K562 (cell line): ENCODE data around the gene METRNL. TPM values are rescaled to one million over a fixed set of nuclear protein-coding genes. Genes with fewer than 3 reads are reported as not detected.

Experiments used
- AFF4 ChIP-seq: sonication (generic); formaldehyde crosslinking; IDR thresholded peaks from 2 replicates; pipeline ENCODE4 v1.8.0; 2023; ENCODE audit warnings: mild to moderate bottlenecking, missing genetic modification reagents
- BRF1 ChIP-seq: IDR thresholded peaks from 3 replicates; pipeline ENCODE4 v1.6.1; 2011; ENCODE audit warnings: borderline replicate concordance, mild to moderate bottlenecking; ENCODE audit not compliant: insufficient read length; ENCODE audit errors: extremely low read depth
- CEBPZ ChIP-seq: fragments of 150-350 bp; IDR thresholded peaks from 2 replicates; pipeline ENCODE4 v1.6.1; 2014; ENCODE audit warnings: low read depth, mild to moderate bottlenecking, low read length, borderline replicate concordance
- GATAD2A ChIP-seq: fragments of 450-650 bp; IDR thresholded peaks from 2 replicates; pipeline ENCODE4 v1.6.1; 2017
- ZNF347 ChIP-seq: fragments of 450-650 bp; formaldehyde crosslinking; IDR thresholded peaks from 2 replicates; pipeline ENCODE4 v1.4.0; 2020; ENCODE audit warnings: low read depth, mild to moderate bottlenecking, moderate library complexity
- polyA plus RNA-seq, 8 experiments: library from polyadenylated mRNA; depleted of rRNA in 4 of 8; stranded (reverse) in 5 of 8; unstranded in 3 of 8; fragments of >200 nt; fragmentation: Nextera tagmentation in 2 of 8; fragmentation: Illumina TruSeq in 1 of 8; extraction: Ambion mirVana in 2 of 8; extraction: Trizol in 1 of 8; gene quantifications; 2 replicates each; pipeline versions ENCODE4 v1.2.1 to v1.2.3, GENCODE V29; 2011 to 2014; ENCODE audit warnings: inconsistent platforms in 1 of 8, missing spikeins in 1 of 8
- total RNA-seq, 7 experiments: library from RNA; depleted of rRNA in 6 of 7; stranded (reverse); fragments of >200 nt in 6 of 7; fragmentation: Illumina TruSeq in 2 of 7; extraction: Trizol in 2 of 7; gene quantifications; 2 replicates each; pipeline versions ENCODE4 v1.2.1 to v1.2.3, GENCODE V29; 2011 to 2021; ENCODE audit warnings: low replicate concordance in 1 of 7

The METRNL gene
- total and polyA plus RNA-seq, 9 of the 15 experiments (the other 6 are each of a cell fraction or from before 2014, with no cell fraction given): 0.17 to 31.8 (median 2.9) TPM

GRCh38 chr17:83077939-83078338 lies 1.5 kb upstream of the METRNL start (continued):
- TF ChIP-seq CEBPZ (no peak), BRF1 (no peak), ZNF347 (CRISPR knock-in tag) (no peak), AFF4 (no peak), GATAD2A (no peak)
